ENCODE measurements around the gene M1AP. TPM values are rescaled to one million over a fixed set of nuclear protein-coding genes. Genes with fewer than 3 reads are reported as not detected.

Gene M1AP
- polyA plus RNA-seq, 1 of the 3 experiments (the other 2 are of a cell fraction), result 0.02 TPM

DNA sequence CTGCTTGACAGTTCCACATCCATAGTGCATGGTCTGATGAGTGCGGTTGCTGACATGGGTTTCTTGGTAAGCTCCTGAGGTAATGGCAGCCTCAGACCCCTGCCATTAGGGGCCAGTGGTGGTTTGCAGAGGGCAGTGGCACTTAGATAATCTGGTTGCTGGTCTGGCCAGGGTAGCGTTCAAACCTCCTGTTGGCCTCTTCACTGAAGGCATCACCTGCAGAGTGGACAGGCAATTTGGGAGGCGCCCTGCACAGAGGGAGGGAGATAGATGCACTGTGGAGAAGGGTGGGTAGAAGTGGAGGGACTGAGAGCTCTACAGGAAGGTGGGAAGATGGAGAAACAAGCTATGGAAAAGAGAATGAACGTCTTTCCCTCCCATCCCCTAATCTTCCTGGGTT, 114.7 kb downstream of the M1AP start (continued):
- no peak for TF ChIP-seq TEAD4 (IDR thresholded peaks at IDR 0.05; ENCODE audit: borderline replicate concordance, insufficient read depth)
- TF ChIP-seq EP300 (IDR thresholded peaks at IDR 0.05; ENCODE audit: borderline replicate concordance in 1 of 2, low read depth in 1 of 2, low read length in 1 of 2), result no peak
- no peak for TF ChIP-seq SMC3 (IDR thresholded peaks at IDR 0.05; ENCODE audit: low read depth, low read length)
- TF ChIP-seq, protein P1, sequence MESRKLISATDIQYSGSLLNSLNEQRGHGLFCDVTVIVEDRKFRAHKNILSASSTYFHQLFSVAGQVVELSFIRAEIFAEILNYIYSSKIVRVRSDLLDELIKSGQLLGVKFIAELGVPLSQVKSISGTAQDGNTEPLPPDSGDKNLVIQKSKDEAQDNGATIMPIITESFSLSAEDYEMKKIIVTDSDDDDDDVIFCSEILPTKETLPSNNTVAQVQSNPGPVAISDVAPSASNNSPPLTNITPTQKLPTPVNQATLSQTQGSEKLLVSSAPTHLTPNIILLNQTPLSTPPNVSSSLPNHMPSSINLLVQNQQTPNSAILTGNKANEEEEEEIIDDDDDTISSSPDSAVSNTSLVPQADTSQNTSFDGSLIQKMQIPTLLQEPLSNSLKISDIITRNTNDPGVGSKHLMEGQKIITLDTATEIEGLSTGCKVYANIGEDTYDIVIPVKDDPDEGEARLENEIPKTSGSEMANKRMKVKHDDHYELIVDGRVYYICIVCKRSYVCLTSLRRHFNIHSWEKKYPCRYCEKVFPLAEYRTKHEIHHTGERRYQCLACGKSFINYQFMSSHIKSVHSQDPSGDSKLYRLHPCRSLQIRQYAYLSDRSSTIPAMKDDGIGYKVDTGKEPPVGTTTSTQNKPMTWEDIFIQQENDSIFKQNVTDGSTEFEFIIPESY (IDR thresholded peaks at IDR 0.05; ENCODE audit: borderline replicate concordance, low read depth), result no peak
- no peak for TF ChIP-seq EZH2phosphoT487 (IDR thresholded peaks at IDR 0.05; ENCODE audit: borderline replicate concordance, low read depth)
- TF ChIP-seq YY1 (IDR thresholded peaks at IDR 0.05; ENCODE audit: low read depth), result no peak
- no peak for TF ChIP-seq NRF1 (IDR thresholded peaks at IDR 0.05; ENCODE audit: low read depth, low read length)

DNA sequence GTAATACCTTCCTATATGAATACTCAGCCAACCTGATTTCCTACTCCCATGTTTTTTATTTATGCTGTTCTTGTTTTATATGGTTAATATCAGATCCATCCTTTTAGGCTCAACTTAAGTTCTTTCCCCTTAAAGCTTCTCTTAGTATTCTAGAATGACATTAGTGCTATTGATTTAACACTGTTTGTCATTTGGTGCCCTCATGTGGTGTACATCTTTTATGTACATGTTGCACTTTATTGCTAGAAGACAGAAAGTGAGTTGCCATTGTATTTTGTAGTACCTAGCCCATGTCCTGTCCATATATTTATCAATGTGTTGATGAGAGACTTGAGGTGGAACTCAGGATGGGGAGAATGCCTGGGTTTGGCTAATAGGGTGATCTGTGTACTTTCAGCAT, 115.9 kb downstream of the M1AP start:
- no peaks in the 10 kb centered on the region for H4K20me1 ChIP-seq (ENCODE audit: insufficient read depth)
- ChIA-PET POLR2A (interaction anchor here (1.5 to 2.9 kb wide), 4 partner anchors 10 to 49 kb away, joined by 5 to 11 read pairs (median 8); partner anchors contain the start of genes CCDC142, PCGF1 and TTC31), CTCF (interaction anchor here (0.6 to 7.8 kb wide), 33 partner anchors 8 to 282 kb away, joined by 3 to 102 read pairs (median 6); partner anchors contain the start of genes C2orf81, CCDC142, MOGS and MRPL53)
- H3K36me3 ChIP-seq (replicated peaks in 1 of 2; ENCODE audit: control insufficient read depth in 1 of 2, insufficient read depth in 2 of 2, low read length in 1 of 2), result peaks cover 19 to 34% of the 10 kb centered on the region in 2 experiments
- no peaks in the 10 kb centered on the region for H3K9me3 ChIP-seq
- H2AFZ ChIP-seq (ENCODE audit: low read depth), result no peak overlapping the region
- H3K27me3 ChIP-seq (ENCODE audit: insufficient read depth), result no peaks in the 10 kb centered on the region
- H3K79me2 ChIP-seq (ENCODE audit: insufficient read depth), result peaks cover 45% of the 10 kb centered on the region
- TF ChIP-seq EP300 (IDR thresholded peaks at IDR 0.05; ENCODE audit: borderline replicate concordance in 1 of 2, low read depth in 1 of 2, low read length in 1 of 2) (no peak), MEF2A (IDR thresholded peaks at IDR 0.05; ENCODE audit: borderline replicate concordance, low read depth) (no peak), SMC3 (IDR thresholded peaks at IDR 0.05; ENCODE audit: low read depth, low read length) (peak; percentile 60), RAD21 (IDR thresholded peaks at IDR 0.05; ENCODE audit: low read length) (peak; percentile 80), CTCF (IDR thresholded peaks at IDR 0.05) (peak; percentile 61), NFIC (IDR thresholded peaks at IDR 0.05; ENCODE audit: borderline replicate concordance) (no peak), CHD2 (IDR thresholded peaks at IDR 0.05; ENCODE audit: low read length, partially characterized antibody) (no peak)
- no peak overlapping the region for H3K27ac ChIP-seq (ENCODE audit: low read depth in 2 of 2, low read length in 1 of 2)
- H3K9ac ChIP-seq, result no peak overlapping the region
- DNase-seq, result no peak
- no peaks in the 10 kb centered on the region for H3K9me2 ChIP-seq
- H3F3A ChIP-seq (replicated peaks; ENCODE audit: insufficient read depth), result peaks cover 18% of the 10 kb centered on the region
- H3K4me2 ChIP-seq, result peak overlapping the region; percentile 85; the same call in 1 of the 2 replicates
- no peak overlapping the region; a peak in 1 of 4 replicates for H3K4me3 ChIP-seq (ENCODE audit: low read depth in 2 of 2, low read length in 1 of 2)
- peaks cover 13 to 22% of the 10 kb centered on the region in 2 experiments for H3K4me1 ChIP-seq (ENCODE audit: control insufficient read depth in 1 of 2, insufficient read depth in 2 of 2, low read depth in 1 of 2, low read length in 1 of 2)

Measured in SK-N-SH (cell line).